WI38 (cell line): ENCODE results near the gene STK39.

Experiments used
- H3K4me3 ChIP-seq: 2 replicates; pipeline ENCODE4 v1.5.1; 2011; ENCODE audit warnings: low read depth, mild to moderate bottlenecking, control low read depth, low read length
- TF ChIP-seq, protein P1 (sequence below): IDR thresholded peaks from 2 replicates; pipeline ENCODE4 v1.5.1; 2012; ENCODE audit warnings: low read depth, mild to moderate bottlenecking, control low read depth, low read length

STK39 gene

GRCh38 chr2:167916756-167917155, 330.6 kb downstream of the STK39 start:
- TF ChIP-seq, protein P1, sequence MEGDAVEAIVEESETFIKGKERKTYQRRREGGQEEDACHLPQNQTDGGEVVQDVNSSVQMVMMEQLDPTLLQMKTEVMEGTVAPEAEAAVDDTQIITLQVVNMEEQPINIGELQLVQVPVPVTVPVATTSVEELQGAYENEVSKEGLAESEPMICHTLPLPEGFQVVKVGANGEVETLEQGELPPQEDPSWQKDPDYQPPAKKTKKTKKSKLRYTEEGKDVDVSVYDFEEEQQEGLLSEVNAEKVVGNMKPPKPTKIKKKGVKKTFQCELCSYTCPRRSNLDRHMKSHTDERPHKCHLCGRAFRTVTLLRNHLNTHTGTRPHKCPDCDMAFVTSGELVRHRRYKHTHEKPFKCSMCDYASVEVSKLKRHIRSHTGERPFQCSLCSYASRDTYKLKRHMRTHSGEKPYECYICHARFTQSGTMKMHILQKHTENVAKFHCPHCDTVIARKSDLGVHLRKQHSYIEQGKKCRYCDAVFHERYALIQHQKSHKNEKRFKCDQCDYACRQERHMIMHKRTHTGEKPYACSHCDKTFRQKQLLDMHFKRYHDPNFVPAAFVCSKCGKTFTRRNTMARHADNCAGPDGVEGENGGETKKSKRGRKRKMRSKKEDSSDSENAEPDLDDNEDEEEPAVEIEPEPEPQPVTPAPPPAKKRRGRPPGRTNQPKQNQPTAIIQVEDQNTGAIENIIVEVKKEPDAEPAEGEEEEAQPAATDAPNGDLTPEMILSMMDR = no peak

DNA sequence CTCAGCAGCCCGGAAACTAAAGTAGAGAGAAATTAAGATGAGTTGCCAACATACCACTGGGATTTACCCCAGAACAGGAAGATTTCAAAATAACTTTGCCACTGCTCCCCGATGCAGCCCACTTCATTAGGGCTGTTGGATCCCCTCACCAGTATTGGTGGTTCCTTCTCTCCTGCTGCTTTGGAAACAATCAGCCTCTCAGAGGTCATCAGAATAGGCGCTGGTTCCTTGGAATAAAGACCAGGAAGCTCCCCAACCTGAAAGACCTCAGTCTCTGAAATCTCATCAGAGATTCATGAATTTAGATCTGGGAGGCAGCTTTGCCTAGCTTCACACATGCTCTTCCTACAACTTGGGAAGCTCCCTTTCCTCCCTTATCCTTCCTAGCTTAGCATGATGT, 332.4 kb downstream of the STK39 start:
- TF ChIP-seq, protein P1 = no peak
- no peak overlapping the region for H3K4me3 ChIP-seq

More at GRCh38 chr2:167916756-167917155, 330.6 kb downstream of the STK39 start:
- H3K4me3 ChIP-seq = no peak overlapping the region

GRCh38 chr2:167908786-167909185, 338.6 kb downstream of the STK39 start:
- no peak overlapping the region for H3K4me3 ChIP-seq
- TF ChIP-seq, protein P1 = no peak

GRCh38 chr2:167905668-167906067, 341.7 kb downstream of the STK39 start:
- no peak overlapping the region for H3K4me3 ChIP-seq
- TF ChIP-seq, protein P1 = no peak
